ENCODE results near the gene CERS5.

DNA sequence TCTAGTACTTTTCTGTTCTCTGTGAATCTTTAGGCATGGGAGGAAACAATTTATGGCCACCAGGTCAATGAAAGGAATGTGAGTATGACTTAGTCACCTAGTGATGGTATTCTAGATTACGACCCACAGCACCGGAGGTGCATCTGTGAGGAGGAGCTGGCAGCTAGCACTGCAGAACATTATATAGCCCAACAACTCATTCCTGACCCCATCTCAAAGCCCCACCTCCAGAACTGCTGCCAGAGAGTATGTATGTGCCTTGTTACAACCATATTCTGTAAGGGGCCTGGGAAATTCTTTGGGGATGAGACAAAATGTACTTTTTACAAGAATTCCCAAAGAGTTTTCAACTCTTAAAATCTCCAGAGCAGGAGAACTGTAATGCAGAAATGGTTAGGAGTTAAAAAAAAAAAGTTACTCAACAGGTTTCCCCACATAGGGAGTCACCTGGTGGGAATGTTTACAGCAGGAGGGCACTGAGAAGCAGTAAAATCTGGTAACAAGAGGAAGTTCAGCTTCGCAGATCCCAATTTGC, 34.9 kb upstream of the CERS5 start:
- TF ChIP-seq SP1 (IDR thresholded peaks at IDR 0.05) (no peak), CTCF (IDR thresholded peaks at IDR 0.05; ENCODE audit: low read depth, low read length, missing input control) (no peak), YY1 (IDR thresholded peaks at IDR 0.05) (no peak), JUND (IDR thresholded peaks at IDR 0.05) (no peak), TAF1 (conservative IDR thresholded peaks at IDR 0.05) (no peak), REST (IDR thresholded peaks at IDR 0.05) (no peak), HNF4G (IDR thresholded peaks at IDR 0.05) (no peak)
- TF ChIP-seq, protein P1, sequence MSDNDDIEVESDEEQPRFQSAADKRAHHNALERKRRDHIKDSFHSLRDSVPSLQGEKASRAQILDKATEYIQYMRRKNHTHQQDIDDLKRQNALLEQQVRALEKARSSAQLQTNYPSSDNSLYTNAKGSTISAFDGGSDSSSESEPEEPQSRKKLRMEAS (IDR thresholded peaks at IDR 0.05), result no peak
- TF ChIP-seq, protein P2, sequence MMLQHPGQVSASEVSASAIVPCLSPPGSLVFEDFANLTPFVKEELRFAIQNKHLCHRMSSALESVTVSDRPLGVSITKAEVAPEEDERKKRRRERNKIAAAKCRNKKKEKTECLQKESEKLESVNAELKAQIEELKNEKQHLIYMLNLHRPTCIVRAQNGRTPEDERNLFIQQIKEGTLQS (IDR thresholded peaks at IDR 0.05), result no peak

Data from liver (tissue), 3 donors.